CD4-positive, alpha-beta T cell (primary cell): ENCODE measurements around the gene PSMB10. TPM values are rescaled to one million over a fixed set of nuclear protein-coding genes. Genes with fewer than 3 reads are reported as not detected.

Experiments
- ATAC-seq: fragments of 200-7000 bp; cut with Tn5 transposase; one replicate; pipeline ENCODE4 v1.10.0; 2022; ENCODE audit warnings: mild to moderate bottlenecking; ENCODE audit not compliant: poor library complexity
- CTCF ChIA-PET: fragments of 350-600 bp; sonication (Branson Sonifier 250); formaldehyde crosslinking; loops from one replicate; lab custom pipeline; 2021; ENCODE audit warnings: antibody characterized with exemption, inconsistent platforms; lab: Charles Lee
- POLR2A ChIA-PET: fragments of 350-600 bp; sonication (Branson Sonifier 250); formaldehyde crosslinking; loops from one replicate; lab custom pipeline; 2021; ENCODE audit warnings: antibody characterized with exemption, inconsistent platforms; lab: Charles Lee
- DNase-seq, 14 experiments: peaks; one replicate each; pipeline ENCODE4 v3.0.0-alpha.2; 2013 to 2020; ENCODE audit warnings: mixed read lengths in 2 of 14
- H3K27ac ChIP-seq, 2 donors: one replicate each; pipeline versions ENCODE4 v1.5.1 to v1.7.0; 2013; ENCODE audit warnings: low read length in 2 of 2, low read depth in 1 of 2, mild to moderate bottlenecking in 1 of 2
- H3K27me3 ChIP-seq, 2 experiments: 1 replicate in 1 of 2; 2 replicates in 1 of 2; pipeline versions ENCODE4 v1.6.1 to v1.7.0; 2013; ENCODE audit warnings: low read length in 2 of 2, control low read depth in 1 of 2, mild to moderate bottlenecking in 1 of 2, moderate library complexity in 1 of 2; ENCODE audit not compliant: insufficient read depth in 2 of 2, control insufficient read depth in 1 of 2
- H3K36me3 ChIP-seq: one replicate; pipeline ENCODE4 v1.6.1; 2013; ENCODE audit warnings: low read length, control low read depth; ENCODE audit not compliant: insufficient read depth
- H3K4me1 ChIP-seq: one replicate; pipeline ENCODE4 v1.6.1; 2013; ENCODE audit warnings: low read length, control low read depth; ENCODE audit not compliant: insufficient read depth
- H3K4me3 ChIP-seq: one replicate; pipeline ENCODE4 v1.5.1; 2013; ENCODE audit warnings: mild to moderate bottlenecking, low read length, moderate library complexity
- H3K9me3 ChIP-seq, 2 experiments: 1 replicate in 1 of 2; 2 replicates in 1 of 2; pipeline versions ENCODE4 v1.6.1 to v1.7.0; 2013; ENCODE audit warnings: low read length in 2 of 2, mild to moderate bottlenecking in 2 of 2, control low read depth in 1 of 2, moderate library complexity in 1 of 2; ENCODE audit not compliant: control insufficient read depth in 1 of 2, insufficient read depth in 1 of 2
- H3K27ac Mint-ChIP-seq: one replicate; pipeline ENCODE4 v1.8.0; 2020; ENCODE audit warnings: mixed read lengths
- H3K27me3 Mint-ChIP-seq: one replicate; pipeline ENCODE4 v1.8.0; 2021; ENCODE audit warnings: mixed read lengths
- H3K36me3 Mint-ChIP-seq: one replicate; pipeline ENCODE4 v1.8.0; 2021; ENCODE audit warnings: low read depth, mixed read lengths
- H3K4me1 Mint-ChIP-seq: one replicate; pipeline ENCODE4 v1.8.0; 2021; ENCODE audit warnings: low read depth, mixed read lengths
- H3K4me3 Mint-ChIP-seq: one replicate; pipeline ENCODE4 v1.8.0; 2020; ENCODE audit warnings: mild to moderate bottlenecking, mixed read lengths
- H3K9me3 Mint-ChIP-seq: one replicate; pipeline ENCODE4 v1.8.0; 2020; ENCODE audit warnings: mixed read lengths
- CTCF ChIP-seq: fragments of 200-600 bp; IDR thresholded peaks from one replicate; pipeline ENCODE4 v1.8.0; 2022; ENCODE audit warnings: antibody characterized with exemption, mild to moderate bottlenecking
- intact Hi-C, 2 experiments: fragments of 100-400 bp; cut with DNase I in 1 of 2; cut with micrococcal nuclease in 1 of 2; formaldehyde crosslinking; loops; one replicate each; pipeline versions ENCODE4 v1.15.1 to v1.9.0; 2023 to 2025; cut with DNase I, micrococcal nuclease
- total RNA-seq, 174 experiments: library from RNA in 2 of 174; stranded (reverse) in 2 of 174; gene quantifications; one replicate each; pipeline ENCODE4 v1.2.3 and lab custom pipeline; 2021 to 2026

PSMB10 gene
- total RNA-seq, 2 experiments from 2014 or later = 68.7 to 71.6 TPM

GRCh38 chr16:67885976-67886375 is 50.7 kb downstream of the PSMB10 start:
- Histone ChIP-seq H3K9me3 (no peaks in the 10 kb centered on the region), H3K27ac (no peak overlapping the region), H3K4me1 (no peaks in the 10 kb centered on the region), H3K36me3 (peaks cover 52% of the 10 kb centered on the region), H3K27me3 (no peaks in the 10 kb centered on the region), H3K4me3 (no peak overlapping the region)
- ChIA-PET POLR2A (interaction anchor here (0.9 to 1.4 kb wide), 3 partner anchors 10 to 98 kb away, joined by 3 to 4 read pairs (median 4); no protein-coding TSS in a partner anchor), CTCF (interaction anchor here (1.2 kb wide), 1 partner anchor 69 kb away, joined by 5 read pairs; no protein-coding TSS in a partner anchor)
- no peaks in the 10 kb centered on the region for H3K27me3 Mint-ChIP-seq
- DNase-seq (no peak), ATAC-seq (no peak)
- intact Hi-C loops = no loop called here
- no peak for TF ChIP-seq CTCF
- no peak overlapping the region for H3K4me3 Mint-ChIP-seq
- H3K4me1 Mint-ChIP-seq = no peaks in the 10 kb centered on the region
- no peak overlapping the region for H3K27ac Mint-ChIP-seq
- H3K36me3 Mint-ChIP-seq = peaks cover 52% of the 10 kb centered on the region
- H3K9me3 Mint-ChIP-seq = no peaks in the 10 kb centered on the region

GRCh38 chr16:67885545-67885944 is 51.1 kb downstream of the PSMB10 start:
- peaks cover 57% of the 10 kb centered on the region for H3K36me3 Mint-ChIP-seq
- H3K4me3 Mint-ChIP-seq = no peak overlapping the region
- no peak for TF ChIP-seq CTCF
- ChIA-PET POLR2A (interaction anchor here (0.9 to 1.4 kb wide), 2 partner anchors 50 to 98 kb away, joined by 3 to 4 read pairs; no protein-coding TSS in a partner anchor), CTCF (interaction anchor here (0.7 to 1.2 kb wide), 2 partner anchors 69 to 155 kb away, joined by 4 to 5 read pairs; no protein-coding TSS in a partner anchor)
- Histone ChIP-seq H3K27me3 (no peaks in the 10 kb centered on the region), H3K27ac (no peak overlapping the region), H3K4me3 (no peak overlapping the region), H3K9me3 (no peaks in the 10 kb centered on the region), H3K36me3 (peaks cover 56% of the 10 kb centered on the region), H3K4me1 (no peaks in the 10 kb centered on the region)
- H3K27me3 Mint-ChIP-seq = no peaks in the 10 kb centered on the region
- DNase-seq (no peak), ATAC-seq (no peak)
- H3K27ac Mint-ChIP-seq = no peak overlapping the region
- H3K9me3 Mint-ChIP-seq = no peaks in the 10 kb centered on the region
- intact Hi-C loops = no loop called here
- H3K4me1 Mint-ChIP-seq = no peaks in the 10 kb centered on the region

- no peak for ATAC-seq
- intact Hi-C loops = loop anchor here in 1 of 2 experiments (5.0 kb wide), 1 partner anchor 343 kb away; no protein-coding TSS in a partner anchor
- no peaks in the 10 kb centered on the region for H3K4me1 ChIP-seq
- H3K4me1 Mint-ChIP-seq = no peaks in the 10 kb centered on the region
- no peaks in the 10 kb centered on the region for H3K27me3 ChIP-seq
- no peak within 1 kb of the TSS for H3K27ac Mint-ChIP-seq
- H3K27ac ChIP-seq = no peak within 1 kb of the TSS
- CTCF ChIA-PET = interaction anchor here (1.5 to 2.8 kb wide), 5 partner anchors 16 to 156 kb away, joined by 3 to 16 read pairs (median 9); no protein-coding TSS in a partner anchor
- no peaks in the 10 kb centered on the region for H3K9me3 ChIP-seq
- POLR2A ChIA-PET = no interaction called here
- H3K36me3 Mint-ChIP-seq = peaks cover 65% of the 10 kb centered on the region
- no peak within 1 kb of the TSS for H3K4me3 ChIP-seq
- H3K36me3 ChIP-seq = peaks cover 65% of the 10 kb centered on the region
- DNase-seq = no peak
- H3K4me3 Mint-ChIP-seq = no peak within 1 kb of the TSS
- TF ChIP-seq CTCF = no peak
- no peaks in the 10 kb centered on the region for H3K27me3 Mint-ChIP-seq
- no peaks in the 10 kb centered on the region for H3K9me3 Mint-ChIP-seq
These were observed 52.0 kb downstream of the PSMB10 start, which contains the start of gene NRN1L for GRCh38 chr16:67884684-67885083. TSS of gene NRN1L (plus strand) at chr16:67884885. CDS start at chr16:67884904, 19 bp downstream.

Other genes with a start within 250 kb of the PSMB10 start
- gene GFOD2, start 217.5 kb downstream of the PSMB10 start, total RNA-seq = 1 to 10 TPM; 2.8 to 3.7 TPM
- gene RANBP10, start 130.3 kb downstream of the PSMB10 start, total RNA-seq = 10 to 100 TPM; 12.0 to 13.6 TPM
- under 1 TPM; 0.52 to 0.61 TPM for gene TSNAXIP1, start 130.0 kb downstream of the PSMB10 start, total RNA-seq
- 10 to 100 TPM; 31.2 to 32.1 TPM for gene THAP11, start 94.5 kb downstream of the PSMB10 start, total RNA-seq
- 10 to 100 TPM; 24.0 to 25.7 TPM for gene NUTF2, start 89.9 kb downstream of the PSMB10 start, total RNA-seq
- 10 to 100 TPM; 77.5 to 84.1 TPM for gene CENPT, start 89.2 kb downstream of the PSMB10 start, total RNA-seq
- 100 to 1,000 TPM; 134 to 145 TPM for gene EDC4, start 63.8 kb downstream of the PSMB10 start, total RNA-seq
- gene NRN1L, start 52.0 kb downstream of the PSMB10 start, total RNA-seq = 1 to 10 TPM; 2.9 to 4.4 TPM
- gene PSKH1, start 43.6 kb downstream of the PSMB10 start, total RNA-seq = 10 to 100 TPM; 11.4 to 13.3 TPM
- gene CTRL, start 5.0 kb downstream of the PSMB10 start, total RNA-seq = 10 to 100 TPM; 18.3 to 19.5 TPM
- 1 to 10 TPM; 5.9 to 6.3 TPM for gene LCAT, start 7.3 kb upstream of the PSMB10 start, total RNA-seq
- 10 to 100 TPM; 15.1 to 17.7 TPM for gene SLC12A4, start 31.8 kb upstream of the PSMB10 start, total RNA-seq
- under 1 TPM; 0.53 to 0.63 TPM for gene DPEP3, start 43.6 kb upstream of the PSMB10 start, total RNA-seq
- 10 to 100 TPM; 42.2 to 43.5 TPM for gene DPEP2, start 62.6 kb upstream of the PSMB10 start, total RNA-seq
- not detected for gene DPEP2NB, start 79.1 kb upstream of the PSMB10 start, total RNA-seq
- 10 to 100 TPM; 18.9 to 19.4 TPM for gene DDX28, start 86.4 kb upstream of the PSMB10 start, total RNA-seq
- 10 to 100 TPM; 10.4 to 13.6 TPM for gene DUS2, start 86.4 kb upstream of the PSMB10 start, total RNA-seq
- 10 to 100 TPM; 84.8 to 94.4 TPM for gene NFATC3, start 148.5 kb upstream of the PSMB10 start, total RNA-seq